ENCODE measurements around the gene GSTM3. TPM values are rescaled to one million over a fixed set of nuclear protein-coding genes. Genes with fewer than 3 reads are reported as not detected.

Gene GSTM3
- total and polyA plus RNA-seq, 5 donors = 65.5 to 279 (median 129) TPM

DNA sequence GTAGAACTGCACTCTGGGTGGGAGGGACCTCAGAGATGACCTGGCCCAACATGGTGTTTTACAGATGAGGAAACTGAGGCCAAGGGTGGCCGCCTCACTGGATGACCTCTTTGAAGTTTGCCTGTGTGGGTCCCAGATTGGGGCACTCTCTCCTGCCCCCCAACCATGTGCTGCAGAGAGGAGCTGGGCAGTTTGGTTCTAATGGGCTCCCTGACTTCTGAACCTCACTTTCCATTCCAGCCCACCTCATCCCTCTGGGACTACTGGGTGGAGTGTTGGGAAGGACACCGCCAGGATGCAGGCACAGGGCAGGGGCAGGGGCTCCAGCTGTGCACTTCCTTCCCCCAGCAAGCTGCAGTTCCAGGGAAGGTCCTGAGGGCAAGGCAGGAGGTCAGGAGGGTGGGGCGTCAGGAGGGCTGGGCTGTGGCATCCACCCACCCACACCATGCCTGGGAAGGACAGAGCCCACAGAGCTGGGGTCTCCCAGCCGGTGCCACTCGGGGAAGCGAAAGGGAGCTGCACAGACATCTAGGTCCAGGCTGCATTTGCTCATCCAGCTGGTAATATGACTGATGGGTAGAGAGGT is 33.2 kb upstream of the GSTM3 start:
- Histone ChIP-seq H3K4me1 (ENCODE audit: control insufficient read depth, insufficient read depth, low read length) (no peaks in the 10 kb centered on the region), H3K27me3 (ENCODE audit: control insufficient read depth, insufficient read depth) (no peaks in the 10 kb centered on the region), H3K9me3 (ENCODE audit: control insufficient read depth, low read length) (no peaks in the 10 kb centered on the region), H3K27ac (ENCODE audit: low read length) (no peak overlapping the region), H3K4me3 (ENCODE audit: low read length) (no peak overlapping the region)
- intact Hi-C loops (cut with DNase I) = loop anchor here (2.0 to 10.0 kb wide), 5 partner anchors 132 to 229 kb away; partner anchors contain the start of gene GNAI3 (in 3 of the 4)
- peak; percentile 1 to 2 for ATAC-seq
- DNase-seq = peak in 1 of 3 donors; percentile 14
- 57% methylated on average over 6 of the region's 6 CpGs for WGBS

DNA sequence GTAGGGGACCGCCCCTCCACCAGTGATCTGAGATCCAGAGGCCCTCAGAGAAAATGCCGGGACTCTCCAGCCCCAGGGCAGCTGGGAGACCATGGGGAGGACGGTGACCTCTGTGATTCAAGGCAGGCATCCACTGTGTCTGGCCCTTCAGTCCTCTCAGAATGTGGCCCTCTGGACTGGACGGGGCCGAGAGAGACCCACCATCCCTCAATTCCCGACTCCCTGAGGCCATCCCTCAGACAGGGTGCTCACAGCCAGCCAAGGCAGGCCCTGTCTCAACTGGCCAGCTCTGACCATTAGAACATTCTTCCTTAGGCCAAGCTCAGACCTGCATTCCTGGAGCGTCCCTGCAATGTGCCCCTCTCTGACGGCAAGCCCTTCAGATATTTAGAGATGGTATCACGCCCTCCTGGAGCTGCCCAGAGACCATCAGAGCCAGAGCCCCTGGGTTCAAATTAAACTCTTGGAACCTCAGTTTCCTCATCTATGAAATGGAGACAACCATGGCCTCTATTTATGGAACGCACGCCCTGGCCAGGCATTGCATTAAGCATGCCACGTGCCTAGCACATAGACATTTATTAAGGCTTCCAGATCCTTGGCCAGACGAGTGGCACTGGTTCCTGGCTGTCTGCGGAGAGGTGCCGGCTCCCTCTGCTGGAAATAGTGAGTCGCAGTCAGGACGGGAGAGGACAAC is 32.5 kb upstream of the GSTM3 start:
- intact Hi-C loops (cut with DNase I) = loop anchor here (2.0 to 10.0 kb wide), 5 partner anchors 131 to 229 kb away; partner anchors contain the start of gene GNAI3 (in 3 of the 4)
- Histone ChIP-seq H3K4me1 (ENCODE audit: control insufficient read depth, insufficient read depth, low read length) (no peaks in the 10 kb centered on the region), H3K9me3 (ENCODE audit: control insufficient read depth, low read length) (no peaks in the 10 kb centered on the region), H3K27me3 (ENCODE audit: control insufficient read depth, insufficient read depth) (no peaks in the 10 kb centered on the region), H3K27ac (ENCODE audit: low read length) (no peak overlapping the region), H3K4me3 (ENCODE audit: low read length) (no peak overlapping the region)
- DNase-seq (peak; percentile 85 to 92 (median 92)), ATAC-seq (peak; percentile 86 to 87)
- 40% methylated on average over 17 of the region's 17 CpGs for WGBS

DNA sequence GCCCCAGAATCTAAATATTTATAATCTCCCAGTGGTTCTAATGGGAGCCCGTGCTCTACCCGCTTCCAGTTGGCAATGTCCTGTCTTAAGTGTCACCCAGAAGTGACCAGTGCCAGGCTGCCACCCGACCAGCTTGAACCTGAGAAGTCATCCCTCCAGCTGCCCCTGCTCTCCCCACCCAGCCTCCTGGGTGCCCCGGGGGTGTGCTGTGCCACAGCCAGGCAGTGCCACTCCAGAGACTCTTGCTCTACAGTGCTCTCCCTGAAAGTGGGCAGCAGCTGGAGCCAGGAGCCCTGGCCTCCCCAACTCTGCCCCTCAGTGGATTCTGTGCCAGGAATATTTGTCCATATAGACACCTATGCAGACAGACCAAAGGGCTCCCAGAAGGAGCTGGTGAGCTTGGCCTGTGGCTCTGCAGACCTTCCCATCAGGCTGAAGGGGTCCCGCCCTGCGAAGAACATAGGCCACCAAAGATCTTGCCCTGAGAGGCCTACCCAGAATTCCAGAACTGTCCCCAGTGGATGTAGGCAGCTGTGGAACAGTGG is 31.9 kb upstream of the GSTM3 start:
- intact Hi-C loops (cut with DNase I) = loop anchor here (2.0 to 10.0 kb wide), 5 partner anchors 130 to 228 kb away; partner anchors contain the start of gene GNAI3 (in 3 of the 4)
- WGBS = 93% methylated on average over 6 of the region's 6 CpGs
- Histone ChIP-seq H3K27me3 (ENCODE audit: control insufficient read depth, insufficient read depth) (no peaks in the 10 kb centered on the region), H3K27ac (ENCODE audit: low read length) (no peak overlapping the region), H3K9me3 (ENCODE audit: control insufficient read depth, low read length) (no peaks in the 10 kb centered on the region), H3K4me3 (ENCODE audit: low read length) (no peak overlapping the region), H3K4me1 (ENCODE audit: control insufficient read depth, insufficient read depth, low read length) (no peaks in the 10 kb centered on the region)
- DNase-seq (peak in 1 of 3 donors; percentile 6), ATAC-seq (no peak)

DNA sequence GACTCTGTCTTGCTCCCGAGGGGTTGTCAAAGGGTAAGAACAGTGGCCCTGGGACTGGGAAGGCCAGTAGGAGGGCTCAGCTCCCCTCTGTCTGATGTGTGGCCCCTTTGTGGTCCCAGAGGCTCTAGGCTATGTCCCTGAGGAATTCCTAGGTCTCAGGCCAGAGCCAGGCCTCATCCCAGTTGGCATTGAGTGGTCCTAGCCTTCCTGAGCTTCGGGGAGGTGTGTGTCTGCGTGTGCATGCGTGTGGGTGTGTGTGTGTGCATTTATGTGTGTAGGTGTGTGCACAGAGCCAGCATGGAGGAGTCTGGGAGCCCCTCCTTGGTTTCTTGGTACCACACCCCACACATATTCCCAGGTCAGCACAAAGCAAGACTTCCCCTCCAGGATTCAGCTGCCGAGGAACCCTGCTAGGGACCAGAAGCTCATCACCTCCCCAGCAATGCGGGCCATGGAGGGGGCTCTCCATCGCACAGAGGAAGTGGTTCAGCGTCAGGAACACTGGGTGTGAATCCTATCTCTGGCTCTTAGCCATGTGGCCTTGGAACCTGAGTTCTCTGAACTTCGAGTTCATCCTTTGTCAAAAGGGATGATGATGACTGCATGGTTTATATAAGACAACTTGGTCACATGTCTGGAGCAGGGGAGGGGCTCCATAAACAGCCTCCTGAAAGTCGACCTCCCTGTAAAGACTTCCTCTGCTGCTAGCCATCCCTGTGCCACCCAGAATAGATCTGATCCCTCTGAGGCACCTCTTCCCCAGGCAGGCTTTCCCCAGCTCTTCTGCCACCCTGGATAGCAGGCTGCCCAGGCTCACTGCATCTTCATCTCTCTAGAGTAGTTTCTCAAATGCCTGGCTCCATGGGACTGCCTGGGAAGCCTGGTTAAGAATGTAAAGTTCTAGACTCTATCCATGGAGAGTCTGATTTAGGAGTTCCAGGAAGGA is 31.1 kb upstream of the GSTM3 start:
- WGBS = 59% methylated on average over 10 of the region's 10 CpGs
- no peaks in the 10 kb centered on the region for H3K27me3 ChIP-seq (ENCODE audit: control insufficient read depth, insufficient read depth)
- ATAC-seq (no peak), DNase-seq (peak in 1 of 3 donors; percentile 12)
- no peak overlapping the region for H3K27ac ChIP-seq (ENCODE audit: low read length)
- H3K9me3 ChIP-seq (ENCODE audit: control insufficient read depth, low read length) = no peaks in the 10 kb centered on the region
- H3K4me3 ChIP-seq (ENCODE audit: low read length) = no peak overlapping the region
- intact Hi-C loops (cut with DNase I) = loop anchor here (2.0 to 10.0 kb wide), 5 partner anchors 130 to 227 kb away; partner anchors contain the start of gene GNAI3 (in 3 of the 4)
- no peaks in the 10 kb centered on the region for H3K4me1 ChIP-seq (ENCODE audit: control insufficient read depth, insufficient read depth, low read length)

DNA sequence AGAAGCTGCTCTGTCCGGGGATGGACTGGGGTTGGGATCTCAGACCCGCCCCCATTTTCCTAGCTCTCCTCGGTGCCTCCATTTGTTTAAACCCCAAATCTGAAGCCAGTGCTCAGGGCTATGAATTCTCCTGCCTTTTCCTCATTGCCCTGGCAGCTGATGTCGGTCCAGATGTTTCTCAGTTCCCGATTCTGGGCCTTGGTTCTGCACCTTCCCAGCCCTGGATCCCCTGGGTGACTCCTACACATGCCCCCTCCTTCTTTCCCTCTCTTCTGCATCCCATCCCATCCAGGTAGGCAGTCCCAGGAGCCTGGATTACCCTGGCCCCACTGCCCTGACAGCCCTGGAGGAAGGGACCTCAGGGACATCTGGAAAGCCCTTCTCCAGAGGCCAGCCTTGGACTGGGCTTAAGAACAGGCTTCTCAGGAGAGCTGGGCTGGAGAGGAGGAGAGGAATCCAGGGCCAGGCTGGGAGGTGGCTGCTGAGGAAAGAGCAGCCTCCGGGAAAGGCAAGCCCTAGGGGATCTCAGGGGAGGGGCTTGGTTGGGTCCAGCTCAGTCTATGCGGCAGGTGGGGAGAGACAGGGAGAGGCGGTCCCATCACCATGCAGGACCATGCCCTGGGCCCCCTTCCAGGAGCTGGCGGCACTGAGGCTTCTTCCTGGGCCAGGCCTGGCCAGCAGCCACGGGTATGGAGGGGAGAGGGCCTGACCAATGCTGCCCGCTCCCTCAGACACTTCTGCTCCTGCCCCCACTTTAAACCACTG is 29.7 kb upstream of the GSTM3 start:
- peak; percentile 7 to 30 for ATAC-seq
- WGBS = 57% methylated on average over 11 of the region's 11 CpGs
- intact Hi-C loops (cut with DNase I) = loop anchor here in 3 of 4 donors (5.0 to 10.0 kb wide), 3 partner anchors 128 to 226 kb away; partner anchors contain the start of gene GNAI3 (in 3 of the 3)

DNA sequence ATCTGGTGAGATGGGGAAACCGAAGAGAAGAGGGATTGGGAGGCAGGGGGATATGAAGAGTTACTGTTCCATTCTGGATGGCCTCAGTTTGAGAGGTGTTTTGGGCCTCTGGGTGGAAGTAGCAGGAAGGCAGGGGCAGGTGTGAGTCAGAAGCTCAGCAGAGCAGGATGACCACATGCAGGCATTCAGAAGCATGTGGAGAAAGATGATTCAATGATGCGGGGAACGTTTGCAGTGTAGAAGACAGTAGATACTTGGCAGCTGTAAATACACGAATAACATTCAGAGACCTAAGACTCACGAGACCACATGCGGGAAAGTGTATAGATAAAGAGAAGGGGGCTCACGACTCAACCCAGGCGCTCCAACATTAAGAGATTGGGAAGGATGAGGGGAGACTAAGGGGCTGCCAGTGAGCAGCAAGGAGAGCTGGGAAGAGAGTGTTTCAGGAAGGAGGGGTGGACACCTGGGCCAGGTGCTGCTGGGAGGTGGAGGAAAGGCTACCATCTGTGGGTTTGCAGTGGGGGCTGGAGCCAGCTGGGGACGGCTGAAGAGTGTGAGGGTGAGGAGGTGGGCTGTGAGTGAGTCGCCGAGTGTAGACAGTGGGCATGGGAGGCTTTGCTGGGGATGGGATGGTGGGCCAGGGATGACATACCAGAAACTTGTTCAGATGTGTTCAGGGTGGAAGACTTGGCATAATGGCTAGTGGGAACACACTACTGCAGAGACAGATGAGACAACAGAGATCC is 28.7 kb upstream of the GSTM3 start:
- DNase-seq (peak in 1 of 3 donors; percentile 1), ATAC-seq (no peak)
- 89% methylated on average over 11 of the region's 11 CpGs for WGBS
- intact Hi-C loops (cut with DNase I) = loop anchor here in 3 of 4 donors (5.0 to 10.0 kb wide), 3 partner anchors 127 to 225 kb away; partner anchors contain the start of gene GNAI3 (in 3 of the 3)
- Histone ChIP-seq H3K27ac (ENCODE audit: low read length) (no peak overlapping the region), H3K9me3 (ENCODE audit: control insufficient read depth, low read length) (no peaks in the 10 kb centered on the region), H3K4me1 (ENCODE audit: control insufficient read depth, insufficient read depth, low read length) (no peaks in the 10 kb centered on the region), H3K27me3 (ENCODE audit: control insufficient read depth, insufficient read depth) (no peaks in the 10 kb centered on the region), H3K4me3 (ENCODE audit: low read length) (no peak overlapping the region)

More for the DNA sequence above, 29.7 kb upstream of the GSTM3 start:
- peak; percentile 41 to 80 (median 80) for DNase-seq
- no peaks in the 10 kb centered on the region for H3K4me1 ChIP-seq (ENCODE audit: control insufficient read depth, insufficient read depth, low read length)
- H3K4me3 ChIP-seq (ENCODE audit: low read length) = no peak overlapping the region
- H3K27me3 ChIP-seq (ENCODE audit: control insufficient read depth, insufficient read depth) = no peaks in the 10 kb centered on the region
- no peak overlapping the region for H3K27ac ChIP-seq (ENCODE audit: low read length)
- H3K9me3 ChIP-seq (ENCODE audit: control insufficient read depth, low read length) = no peaks in the 10 kb centered on the region

DNA sequence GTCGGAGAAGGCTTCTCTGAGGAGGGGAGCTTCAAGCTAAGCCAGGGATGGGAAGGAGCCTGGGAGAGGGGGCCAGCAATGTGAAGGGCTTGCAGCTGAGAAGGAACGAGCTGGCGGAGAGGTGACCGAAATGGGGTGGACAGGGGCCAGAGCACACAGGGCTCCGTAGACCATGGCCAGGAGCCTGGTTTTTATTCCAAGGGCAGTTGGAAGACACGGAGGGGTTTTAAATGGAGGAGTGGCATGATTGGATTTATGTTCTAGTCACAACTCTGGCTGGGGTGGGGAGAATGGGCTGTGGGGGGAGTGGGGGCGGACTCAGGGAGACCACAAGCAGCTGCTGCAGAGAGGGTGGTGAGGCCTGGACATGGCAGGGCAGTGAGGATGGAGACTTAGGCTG is 28.0 kb upstream of the GSTM3 start:
- intact Hi-C loops (cut with DNase I) = no loop called here
- DNase-seq = peak in 1 of 3 donors; percentile 2
- no peak for ATAC-seq
- H3K27me3 ChIP-seq (ENCODE audit: control insufficient read depth, insufficient read depth) = no peaks in the 10 kb centered on the region
- no peaks in the 10 kb centered on the region for H3K4me1 ChIP-seq (ENCODE audit: control insufficient read depth, insufficient read depth, low read length)
- no peak overlapping the region for H3K27ac ChIP-seq (ENCODE audit: low read length)
- no peak overlapping the region for H3K4me3 ChIP-seq (ENCODE audit: low read length)
- H3K9me3 ChIP-seq (ENCODE audit: control insufficient read depth, low read length) = no peaks in the 10 kb centered on the region
- 81% methylated on average over 7 of the region's 7 CpGs for WGBS

DNA sequence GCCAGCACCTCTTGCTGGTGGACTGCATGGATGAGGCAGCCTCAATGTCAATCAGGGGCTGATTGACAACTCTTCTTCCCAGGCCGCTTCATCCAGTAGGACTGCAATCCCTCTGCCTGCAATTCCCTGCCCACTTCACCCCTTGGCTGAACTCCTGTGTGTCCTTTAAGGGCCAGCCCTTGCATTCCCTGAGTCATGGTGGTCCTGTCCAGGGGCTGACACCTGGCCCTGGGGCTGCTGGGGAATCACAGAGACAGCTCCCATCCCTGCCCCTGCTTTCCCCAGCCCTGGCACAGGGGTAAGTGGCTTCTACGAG is 27.5 kb upstream of the GSTM3 start:
- no peak for ATAC-seq
- Histone ChIP-seq H3K9me3 (ENCODE audit: control insufficient read depth, low read length) (no peaks in the 10 kb centered on the region), H3K4me3 (ENCODE audit: low read length) (no peak overlapping the region), H3K27me3 (ENCODE audit: control insufficient read depth, insufficient read depth) (no peaks in the 10 kb centered on the region), H3K27ac (ENCODE audit: low read length) (no peak overlapping the region), H3K4me1 (ENCODE audit: control insufficient read depth, insufficient read depth, low read length) (no peaks in the 10 kb centered on the region)
- DNase-seq = peak in 2 of 3 donors; percentile 3 to 23
- 97% methylated on average over 2 of the region's 2 CpGs for WGBS
- intact Hi-C loops (cut with DNase I) = no loop called here

DNA sequence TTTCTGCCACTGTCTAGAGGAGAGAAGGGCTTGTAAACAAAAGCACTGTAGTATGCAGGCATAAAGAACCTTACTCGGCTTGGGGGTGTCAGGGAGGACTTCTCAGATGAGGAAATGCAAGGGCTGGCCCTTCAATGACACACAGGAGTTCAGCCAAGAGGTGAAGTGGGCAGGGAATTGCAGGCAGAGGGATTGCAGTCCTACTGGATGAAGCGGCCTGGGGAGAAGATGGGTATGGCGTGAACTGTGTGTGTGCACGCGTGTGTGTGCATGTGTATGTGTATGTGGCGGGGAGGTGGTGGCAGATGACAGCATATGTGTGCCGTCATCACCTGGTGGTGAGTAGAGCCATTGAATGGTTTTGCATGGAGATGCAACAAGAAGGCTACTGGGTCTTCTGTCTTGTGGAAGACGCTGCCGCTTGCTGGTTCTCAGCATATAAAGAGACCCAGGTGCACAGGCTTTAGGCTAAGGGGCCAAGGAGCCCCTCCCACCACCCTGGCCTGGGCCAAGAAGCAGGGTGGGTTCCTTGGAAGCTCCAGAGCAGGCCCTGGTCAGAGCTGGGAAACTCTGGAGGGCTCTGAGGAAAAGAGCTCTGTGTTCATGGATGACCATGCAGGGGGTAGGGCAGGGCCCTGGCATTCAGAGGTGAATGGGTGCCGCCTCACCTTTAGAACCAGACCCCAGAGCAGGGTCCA is 26.9 kb upstream of the GSTM3 start:
- Histone ChIP-seq H3K4me1 (ENCODE audit: control insufficient read depth, insufficient read depth, low read length) (no peaks in the 10 kb centered on the region), H3K27ac (ENCODE audit: low read length) (peak overlapping the region; percentile 39), H3K27me3 (ENCODE audit: control insufficient read depth, insufficient read depth) (no peaks in the 10 kb centered on the region), H3K4me3 (ENCODE audit: low read length) (no peak overlapping the region), H3K9me3 (ENCODE audit: control insufficient read depth, low read length) (no peaks in the 10 kb centered on the region)
- WGBS = 89% methylated on average over 10 of the region's 10 CpGs
- intact Hi-C loops (cut with DNase I) = no loop called here
- ATAC-seq (no peak), DNase-seq (peak in 2 of 3 donors; percentile 11 to 26)

Measured in right cardiac atrium (tissue), 5 donors.